Stimulated activated CD8-positive, alpha-beta memory T cell treated with anti-CD3 and anti-CD28 coated beads, Interleukin-12 subunit alpha, Interleukin-12 subunit beta, amount 100 ng/mL, for 24 hours (primary cell): ENCODE measurements around the gene MAPKAPK2.
"Not testable (repeated sequence)": the region's sequence is repeated elsewhere in the genome, so short reads cannot be mapped to it uniquely, and the experiment has no call there.

Experiments
- DNase-seq: peaks from one replicate; pipeline ENCODE4 v3.0.0-alpha.2; 2020; ENCODE audit errors: extremely low read depth

Gene MAPKAPK2

DNA sequence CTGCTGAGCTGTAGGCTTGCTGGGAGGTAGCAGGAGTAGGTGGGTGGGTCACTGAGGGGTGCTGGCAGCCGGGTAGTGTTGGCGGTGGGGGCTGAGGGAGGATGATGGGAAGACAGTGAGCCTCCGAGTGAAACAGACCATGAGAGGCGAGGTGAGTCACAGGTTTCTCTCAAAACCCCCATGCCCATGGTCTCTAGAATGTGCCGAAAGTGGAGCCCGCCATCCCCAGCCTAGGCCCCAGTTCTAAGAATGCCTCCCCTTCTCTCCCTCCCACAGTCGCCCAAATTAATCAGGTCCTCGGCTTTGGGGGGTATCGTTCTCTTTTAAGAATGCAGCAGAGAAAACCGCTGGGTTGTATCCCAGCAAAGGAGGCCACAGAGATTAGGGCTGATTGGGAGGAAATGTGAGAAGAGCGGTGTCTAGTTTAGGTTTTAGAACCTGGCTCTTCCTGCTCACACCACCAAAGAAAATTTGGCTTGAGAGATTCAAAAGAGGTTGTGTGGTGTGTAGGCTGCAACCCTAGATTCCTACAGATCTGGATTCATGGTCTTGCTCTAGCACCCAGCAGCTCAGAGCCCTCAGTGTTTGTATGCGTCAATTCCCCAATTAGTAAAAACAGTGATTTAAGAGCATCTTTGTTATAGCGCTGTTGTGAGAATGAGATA, 58.1 kb downstream of the MAPKAPK2 start:
- no peak for DNase-seq

DNA sequence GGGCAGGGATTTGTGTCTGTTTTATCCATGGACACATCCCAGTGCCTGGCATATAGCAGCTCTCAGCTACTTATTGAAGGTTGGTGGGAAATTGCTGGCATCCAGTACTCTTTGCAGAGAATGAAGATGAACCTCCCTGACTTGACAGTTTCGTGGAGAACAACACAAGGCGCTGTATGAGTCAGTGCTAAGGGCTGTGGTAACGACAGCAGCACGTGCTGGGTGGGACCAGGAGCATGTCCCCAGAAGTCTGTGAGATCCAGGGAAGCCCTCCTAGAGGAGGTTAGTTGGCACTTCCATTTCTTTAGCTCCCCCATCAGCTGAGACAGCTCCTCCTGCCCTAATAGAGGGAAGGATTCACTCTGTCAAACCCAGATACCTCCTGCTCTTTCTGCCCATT, 60.0 kb downstream of the MAPKAPK2 start:
- DNase-seq, result no peak

DNA sequence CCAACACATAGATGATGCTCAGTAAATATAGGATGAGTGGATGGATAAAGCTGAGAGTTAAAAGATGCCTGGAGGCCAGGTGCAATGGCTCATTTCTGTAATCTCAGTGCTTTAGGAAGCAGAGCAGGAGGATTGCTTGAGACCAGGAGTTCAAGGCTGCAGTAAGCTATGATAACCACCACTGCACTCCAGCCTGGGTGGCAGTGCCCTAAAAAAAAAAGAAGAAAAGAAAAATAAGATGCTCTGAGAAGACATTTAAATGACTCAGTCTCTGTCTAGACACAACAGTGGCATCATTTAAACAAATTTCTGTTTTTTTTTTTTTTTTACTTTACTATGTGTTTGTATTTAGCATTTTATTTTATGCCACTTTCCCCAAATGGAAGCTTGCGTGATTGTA, 60.6 kb downstream of the MAPKAPK2 start:
- DNase-seq, result no peak

GRCh38 chr1:206748348-206749030, 63.8 kb downstream of the MAPKAPK2 start:
- no peak for DNase-seq

DNA sequence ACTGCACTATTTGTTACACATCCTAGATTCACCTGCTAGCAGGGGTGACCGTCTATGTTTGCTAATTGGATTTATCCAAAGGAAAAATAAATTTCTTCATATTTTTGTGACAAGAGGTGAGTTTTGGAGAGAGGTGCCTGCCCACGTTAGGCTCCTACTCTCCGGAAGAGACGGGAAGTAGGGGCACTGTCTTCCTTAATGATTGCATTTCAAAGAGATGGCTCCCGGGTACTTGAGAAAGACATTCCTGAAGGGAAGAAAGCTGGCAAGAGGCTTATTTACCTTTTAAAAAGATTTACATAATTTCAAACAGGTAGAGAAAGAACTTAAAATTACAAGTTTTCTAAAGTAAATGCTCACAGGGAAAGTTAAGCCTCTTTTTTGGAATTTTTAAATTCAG, 67.2 kb downstream of the MAPKAPK2 start:
- no peak for DNase-seq

GRCh38 chr1:206752481-206752880, 67.8 kb downstream of the MAPKAPK2 start:
- DNase-seq, result no peak

GRCh38 chr1:206753141-206753540, 68.4 kb downstream of the MAPKAPK2 start:
- no peak for DNase-seq

DNA sequence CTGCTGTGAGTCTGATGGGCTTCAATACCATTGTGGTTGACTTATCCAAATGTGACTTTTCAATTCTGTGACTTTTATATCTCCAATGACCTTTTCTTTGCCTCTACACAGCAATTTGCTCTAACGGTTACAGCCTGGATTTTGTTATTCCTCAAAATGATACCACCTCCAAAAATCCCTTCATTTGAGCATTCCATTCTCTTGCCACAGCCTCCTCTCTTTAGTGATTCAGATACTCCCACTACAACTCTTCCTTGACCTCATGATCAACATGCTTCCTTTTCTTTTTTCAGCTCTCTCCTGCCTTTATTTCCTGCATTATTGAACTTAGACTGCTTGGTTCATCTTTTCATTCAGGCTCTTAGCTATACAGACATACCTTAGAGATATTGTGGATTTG, 69.3 kb downstream of the MAPKAPK2 start:
- DNase-seq, result no peak

DNA sequence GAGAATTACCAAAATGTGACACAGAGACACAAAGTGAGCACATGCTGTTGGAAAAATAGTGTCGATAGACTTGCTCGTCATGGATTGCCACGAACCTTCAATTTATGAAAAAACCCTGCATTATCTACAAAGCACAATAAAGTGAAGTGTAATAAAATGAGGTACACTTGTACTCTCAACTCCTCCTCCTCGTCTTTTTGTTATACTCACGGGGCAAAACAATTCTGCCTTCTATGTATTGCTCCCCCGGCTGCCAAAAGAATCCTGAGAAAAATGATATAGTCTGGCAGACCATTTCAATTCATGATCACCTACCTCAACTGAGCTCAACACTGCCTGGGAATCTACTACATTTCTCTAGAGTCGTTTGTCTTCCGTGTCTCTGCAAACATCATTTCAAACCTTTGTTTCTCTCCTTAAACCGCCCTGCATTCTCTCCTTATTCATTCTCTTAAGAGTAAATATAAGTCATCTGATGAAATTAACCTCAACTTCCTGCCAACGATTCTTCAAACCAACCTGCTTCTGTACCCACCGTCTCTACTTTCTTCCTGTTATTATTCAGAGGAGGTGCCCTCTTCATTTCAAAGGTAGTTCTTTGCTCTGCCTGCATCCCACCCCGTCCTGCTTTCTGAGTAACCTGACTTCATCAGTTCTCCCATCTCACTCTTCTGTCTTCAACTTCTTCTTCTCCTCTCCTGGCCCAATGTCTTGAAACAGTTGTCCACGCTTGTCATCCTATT, 73.0 kb downstream of the MAPKAPK2 start:
- DNase-seq, result no peak

- no peak for DNase-seq
These were observed 75.9 kb downstream of the MAPKAPK2 start for GRCh38 chr1:206760590-206760989.

GRCh38 chr1:206761159-206761768, 76.6 kb downstream of the MAPKAPK2 start:
- DNase-seq, result no peak

- DNase-seq, result not testable (repeated sequence)
These were observed 78.1 kb downstream of the MAPKAPK2 start for GRCh38 chr1:206762741-206763364.

GRCh38 chr1:206765771-206766170, 81.1 kb downstream of the MAPKAPK2 start:
- not testable (repeated sequence) for DNase-seq

DNA sequence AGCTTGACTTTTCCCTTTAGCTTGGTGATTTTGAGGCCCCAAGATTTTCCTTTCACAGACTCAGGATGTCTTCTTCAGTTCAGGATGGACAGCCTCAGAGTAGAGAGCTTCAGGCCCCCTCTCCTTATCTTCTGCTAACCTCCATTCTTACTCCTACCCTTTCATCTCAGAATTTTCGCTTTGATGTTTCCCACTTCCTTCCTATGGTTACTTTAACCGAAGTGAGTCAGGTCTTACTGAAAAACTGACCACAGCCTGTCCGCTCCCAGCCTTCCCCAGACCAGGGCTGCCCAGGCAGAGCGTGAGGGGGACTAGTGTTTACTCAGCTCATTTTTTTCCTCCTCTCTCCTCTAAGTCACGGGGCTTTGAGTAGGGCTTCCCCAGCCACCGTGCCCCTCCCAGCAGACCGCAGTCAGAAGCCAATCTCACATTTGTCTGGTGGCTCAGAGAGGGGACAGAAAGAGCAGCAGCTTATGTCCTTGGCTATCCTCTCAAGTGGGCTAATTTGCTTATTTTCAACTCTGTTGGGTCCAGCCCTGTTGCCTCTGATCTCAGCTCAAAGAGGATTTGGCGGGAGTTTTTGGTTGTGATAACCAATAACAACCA, 81.6 kb downstream of the MAPKAPK2 start:
- no peak for DNase-seq

- no peak for DNase-seq
These were observed 84.0 kb downstream of the MAPKAPK2 start for GRCh38 chr1:206768472-206769303.

GRCh38 chr1:206769304-206769731, 84.6 kb downstream of the MAPKAPK2 start:
- DNase-seq, result no peak

DNA sequence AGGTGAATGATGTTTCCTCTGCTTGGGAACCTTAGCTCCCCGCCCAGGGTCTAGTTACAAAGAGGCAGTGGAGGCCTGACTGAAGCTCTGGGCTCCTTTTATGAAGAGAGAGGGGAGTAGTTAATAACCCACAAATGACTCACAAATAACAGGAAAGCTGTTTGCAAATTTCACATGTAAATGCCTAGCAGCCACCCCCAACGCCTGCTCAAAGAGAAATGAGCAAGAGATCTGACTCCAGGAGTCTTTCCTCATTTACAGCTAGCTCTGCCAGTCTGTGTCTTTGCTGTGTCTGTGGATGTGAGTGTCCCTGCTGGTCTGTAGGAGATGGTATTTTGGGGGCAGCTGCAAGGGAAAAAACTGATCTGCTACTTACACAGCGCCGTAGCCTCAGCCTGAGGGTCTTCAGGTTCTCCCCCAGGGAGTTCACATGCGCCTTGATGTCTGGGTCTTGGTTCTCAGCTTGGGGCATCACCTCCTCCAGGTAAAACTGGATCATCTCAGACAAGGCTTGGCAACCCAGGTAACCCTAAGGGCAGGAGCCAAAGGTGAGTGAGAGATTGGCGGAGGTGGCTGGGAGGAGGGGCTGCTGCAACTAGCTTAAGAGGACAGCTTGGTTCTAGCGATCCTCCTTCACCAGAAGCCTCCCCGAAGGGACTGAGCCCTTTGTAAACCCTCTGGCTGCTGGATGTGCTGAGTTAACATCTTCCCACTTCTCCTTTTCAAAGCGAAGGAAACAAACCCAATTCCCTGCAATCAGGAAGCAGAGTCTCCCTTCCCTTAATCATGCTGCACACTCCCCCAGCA, 86.0 kb downstream of the MAPKAPK2 start, which contains the start of gene IL19:
TSS of gene IL19 (plus strand) at position 243 of the 807 bp plus-strand sequence. CDS start 65,890 bp downstream, outside the sequence.
- no peak for DNase-seq

GRCh38 chr1:206771338-206771692, 86.6 kb downstream of the MAPKAPK2 start:
- no peak for DNase-seq

DNA sequence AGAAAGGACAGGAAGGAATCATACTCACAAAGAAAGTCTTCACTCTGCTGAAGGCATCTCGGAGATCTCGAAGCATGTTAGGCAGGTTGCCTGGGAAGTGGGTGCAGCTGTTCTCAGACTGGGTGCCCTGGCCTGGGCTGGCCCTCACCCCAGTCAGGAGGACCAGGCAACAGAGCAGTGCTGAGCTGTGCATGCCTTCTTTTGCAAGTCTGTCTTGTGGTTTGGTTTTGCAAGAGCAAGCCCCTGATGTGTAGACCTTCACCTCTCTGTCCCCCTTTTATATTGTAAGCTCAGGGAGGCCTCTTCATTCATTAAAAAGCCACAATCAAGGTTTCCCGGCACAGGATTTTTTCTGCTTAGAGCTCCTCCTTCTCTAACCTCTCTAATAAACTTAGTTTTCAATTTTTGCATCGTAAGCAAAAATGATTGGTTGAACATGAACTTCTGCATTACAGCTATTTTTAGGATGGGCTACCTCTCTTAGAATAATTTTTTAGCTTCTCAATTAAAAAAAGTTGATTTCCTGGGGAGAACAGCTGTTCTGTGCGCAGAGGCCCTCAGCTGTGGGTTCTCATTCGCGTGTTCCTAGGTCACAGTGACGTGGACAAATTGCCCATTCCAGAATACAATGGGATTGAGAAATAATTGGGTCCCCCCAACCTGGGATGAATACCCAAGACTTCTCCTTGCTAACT, 87.7 kb downstream of the MAPKAPK2 start, which contains the start of gene IL10:
TSS of gene IL10 (minus strand) at position 252 of the 695 bp plus-strand sequence. CDS start at position 193, 59 bp downstream.
- no peak for DNase-seq
